ENCODE data around the gene PLD1.
"Not testable (repeated sequence)": the region's sequence is repeated elsewhere in the genome, so short reads cannot be mapped to it uniquely, and the experiment has no call there.

PLD1 gene

GRCh38 chr3:171809861-171810628 lies at the start of gene PLD1:
Gene PLD1, minus strand, starts transcription at chr3:171810483. Its CDS starts 72,432 bp downstream, at chr3:171738051.
- DNase-seq (ENCODE audit: low spot score) = peak; percentile 79

- not testable (repeated sequence) for DNase-seq (ENCODE audit: low spot score)
Observed at GRCh38 chr3:171858770-171859169, 48.5 kb upstream of the PLD1 start.

GRCh38 chr3:171854649-171855305 lies 44.5 kb upstream of the PLD1 start:
- DNase-seq (ENCODE audit: low spot score) = no peak

GRCh38 chr3:171851660-171852058 lies 41.4 kb upstream of the PLD1 start:
- DNase-seq (ENCODE audit: low spot score) = no peak

- DNase-seq (ENCODE audit: low spot score) = no peak
Observed at GRCh38 chr3:171850960-171851659, 40.8 kb upstream of the PLD1 start.

- no peak for DNase-seq (ENCODE audit: low spot score)
Observed at GRCh38 chr3:171850320-171850959, 40.2 kb upstream of the PLD1 start.

GRCh38 chr3:171849617-171850319 lies 39.5 kb upstream of the PLD1 start:
- no peak for DNase-seq (ENCODE audit: low spot score)

- no peak for DNase-seq (ENCODE audit: low spot score)
Observed at GRCh38 chr3:171847595-171848259, 37.4 kb upstream of the PLD1 start.

- no peak for DNase-seq (ENCODE audit: low spot score)
Observed at GRCh38 chr3:171847133-171847532, 36.9 kb upstream of the PLD1 start.

- no peak for DNase-seq (ENCODE audit: low spot score)
Observed at GRCh38 chr3:171846597-171846996, 36.3 kb upstream of the PLD1 start.

- DNase-seq (ENCODE audit: low spot score) = no peak
Observed at GRCh38 chr3:171845481-171846284, 35.4 kb upstream of the PLD1 start.

- DNase-seq (ENCODE audit: low spot score) = no peak
Observed at GRCh38 chr3:171844873-171845272, 34.6 kb upstream of the PLD1 start.

- no peak for DNase-seq (ENCODE audit: low spot score)
Observed at GRCh38 chr3:171842864-171843518, 32.7 kb upstream of the PLD1 start, which contains the start of gene TMEM212. Gene TMEM212, plus strand, starts transcription at chr3:171843349. Its CDS starts 35 bp downstream, at chr3:171843384.

GRCh38 chr3:171841620-171842000 lies 31.3 kb upstream of the PLD1 start:
- DNase-seq (ENCODE audit: low spot score) = no peak

- DNase-seq (ENCODE audit: low spot score) = no peak
Observed at GRCh38 chr3:171840811-171841619, 30.7 kb upstream of the PLD1 start.

GRCh38 chr3:171840445-171840810 lies 30.1 kb upstream of the PLD1 start:
- DNase-seq (ENCODE audit: low spot score) = no peak

GRCh38 chr3:171839270-171839669 lies 29.0 kb upstream of the PLD1 start:
- no peak for DNase-seq (ENCODE audit: low spot score)

- no peak for DNase-seq (ENCODE audit: low spot score)
Observed at GRCh38 chr3:171838218-171838720, 28.0 kb upstream of the PLD1 start.

- no peak for DNase-seq (ENCODE audit: low spot score)
Observed at GRCh38 chr3:171837698-171838097, 27.4 kb upstream of the PLD1 start.

Data from D341Med (cell line).